ENCODE data around the gene PHLDA3.
"Not testable (repeated sequence)": the region's sequence is repeated elsewhere in the genome, so short reads cannot be mapped to it uniquely, and the experiment has no call there.

The PHLDA3 gene

DNA sequence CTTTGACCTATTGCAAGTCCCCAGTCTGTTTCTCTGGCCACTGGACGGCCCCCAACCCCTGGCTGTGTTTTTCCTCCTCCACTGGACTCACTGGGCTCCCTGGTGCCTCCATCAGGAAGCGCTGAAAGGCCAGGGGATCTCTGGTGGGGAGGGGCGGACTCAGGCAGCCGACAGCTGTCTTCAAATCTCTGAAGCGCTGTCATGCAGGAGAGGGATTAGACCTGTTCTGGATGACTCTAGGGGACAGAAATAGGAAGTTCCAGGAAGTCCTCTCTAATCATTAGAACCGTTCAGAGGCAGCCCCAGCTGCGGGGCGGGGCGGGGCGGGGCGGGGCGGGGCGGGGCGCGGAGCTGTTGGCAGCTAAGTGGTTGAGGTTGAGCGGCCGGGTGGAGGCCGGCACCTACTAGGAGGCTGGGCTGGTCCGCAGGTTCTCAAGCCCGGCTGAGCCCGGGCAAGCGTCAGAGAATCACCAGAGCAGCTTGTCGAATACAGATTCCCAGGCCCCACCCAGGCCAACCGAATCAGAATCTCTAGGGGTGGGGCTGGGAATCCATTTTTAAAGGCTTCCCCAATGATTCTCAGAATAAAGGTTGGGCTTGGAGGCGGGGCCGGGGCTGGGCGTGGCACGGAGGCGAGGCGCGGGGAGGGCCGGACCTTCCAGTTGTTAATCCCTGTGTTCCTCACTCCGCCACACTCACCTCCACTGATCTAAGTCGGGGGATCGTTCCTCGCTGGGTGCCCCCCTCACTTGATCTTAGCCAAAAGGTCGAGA is 11.4 kb upstream of the PHLDA3 start:
- Histone ChIP-seq H3K27me3 (ENCODE audit: control insufficient read depth in 1 of 2, insufficient read depth in 1 of 2, low read length in 2 of 2) (no peaks in the 10 kb centered on the region), H3K4ac (ENCODE audit: low read depth in 1 of 2, low read length in 2 of 2) (no peak overlapping the region), H3K79me1 (replicated peaks; ENCODE audit: low read length, poor library complexity, severe bottlenecking) (no peaks in the 10 kb centered on the region), H3K23ac (ENCODE audit: low read length in 2 of 2) (no peak overlapping the region), H3K4me2 (ENCODE audit: low read length, poor library complexity, severe bottlenecking) (peak overlapping the region; percentile 58), H3K18ac (ENCODE audit: low read depth in 1 of 2, low read length in 2 of 2) (peak overlapping the region in 1 of 2 experiments; percentile 41), H2BK120ac (ENCODE audit: low read depth, low read length) (no peak overlapping the region), H3K9ac (ENCODE audit: low read length) (peak overlapping the region; percentile 80), H3K36me3 (ENCODE audit: control insufficient read depth in 1 of 2, insufficient read depth in 2 of 2, low read depth in 1 of 2, low read length in 2 of 2) (peaks cover 0 to 22% of the 10 kb centered on the region in 2 experiments), H3K27ac (ENCODE audit: low read length, poor library complexity, severe bottlenecking) (no peak overlapping the region), H2BK15ac (ENCODE audit: low read depth, poor library complexity, severe bottlenecking) (no peak overlapping the region), H4K91ac (ENCODE audit: low read length) (no peak overlapping the region), H3K9me3 (ENCODE audit: control insufficient read depth, low read length) (no peaks in the 10 kb centered on the region), H3K4me1 (ENCODE audit: control insufficient read depth, insufficient read depth, low read depth, low read length) (peaks cover 25% of the 10 kb centered on the region), H2BK5ac (ENCODE audit: low read depth, low read length, poor library complexity, severe bottlenecking) (no peak overlapping the region), H2AFZ (ENCODE audit: low read depth, low read length) (no peak overlapping the region), H3K4me3 (ENCODE audit: insufficient read depth in 1 of 2, low read depth in 1 of 2, low read length in 2 of 2) (peak overlapping the region in 1 of 2 experiments; percentile 67), H3K14ac (ENCODE audit: low read length in 2 of 2) (no peak overlapping the region), H2AK5ac (ENCODE audit: low read length, severe bottlenecking) (no peak overlapping the region), H2BK12ac (ENCODE audit: low read length in 2 of 2) (peak overlapping the region; percentile 18 to 32), H4K8ac (ENCODE audit: low read length) (no peak overlapping the region)
- DNase-seq, result no peak
- 4% methylated on average over 31 of the region's 37 CpGs for WGBS

DNA sequence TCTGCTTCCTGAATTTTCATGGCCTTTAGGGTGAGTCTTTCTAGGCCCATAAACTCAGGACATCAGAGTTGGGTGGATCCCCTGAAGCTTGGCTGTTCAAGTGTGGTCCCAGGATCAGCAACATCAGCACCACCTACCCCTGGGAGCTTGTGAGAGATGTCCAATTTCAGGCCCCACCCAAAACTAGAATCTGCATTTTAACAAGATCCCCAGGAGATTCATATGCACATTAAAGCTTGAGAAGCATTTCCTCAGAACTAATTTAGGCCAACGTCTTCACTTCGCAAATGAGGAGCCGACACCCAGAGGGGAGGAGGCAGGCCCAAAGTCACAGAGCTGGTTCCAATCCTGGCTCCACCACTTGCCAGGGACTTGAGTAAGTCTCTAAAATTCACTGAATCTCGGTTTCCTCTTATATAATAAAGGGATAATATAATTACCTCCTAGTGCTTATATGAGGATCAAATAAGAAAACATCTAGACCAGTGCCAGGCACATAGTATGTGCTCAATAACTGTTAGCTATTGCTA is 10.3 kb upstream of the PHLDA3 start:
- Histone ChIP-seq H3K4me1 (ENCODE audit: control insufficient read depth, insufficient read depth, low read depth, low read length) (peaks cover 26% of the 10 kb centered on the region), H3K9ac (ENCODE audit: low read length) (no peak overlapping the region), H3K14ac (ENCODE audit: low read length in 2 of 2) (no peak overlapping the region), H2BK5ac (ENCODE audit: low read depth, low read length, poor library complexity, severe bottlenecking) (no peak overlapping the region), H3K27me3 (ENCODE audit: control insufficient read depth in 1 of 2, insufficient read depth in 1 of 2, low read length in 2 of 2) (no peaks in the 10 kb centered on the region), H4K8ac (ENCODE audit: low read length) (no peak overlapping the region), H2AFZ (ENCODE audit: low read depth, low read length) (no peak overlapping the region), H3K36me3 (ENCODE audit: control insufficient read depth in 1 of 2, insufficient read depth in 2 of 2, low read depth in 1 of 2, low read length in 2 of 2) (peaks cover 0 to 11% of the 10 kb centered on the region in 2 experiments), H2BK120ac (ENCODE audit: low read depth, low read length) (no peak overlapping the region), H3K4me3 (ENCODE audit: insufficient read depth in 1 of 2, low read depth in 1 of 2, low read length in 2 of 2) (no peak overlapping the region), H3K4me2 (ENCODE audit: low read length, poor library complexity, severe bottlenecking) (no peak overlapping the region), H3K4ac (ENCODE audit: low read depth in 1 of 2, low read length in 2 of 2) (no peak overlapping the region), H3K27ac (ENCODE audit: low read length, poor library complexity, severe bottlenecking) (no peak overlapping the region), H3K23ac (ENCODE audit: low read length in 2 of 2) (no peak overlapping the region), H4K91ac (ENCODE audit: low read length) (no peak overlapping the region), H3K79me1 (replicated peaks; ENCODE audit: low read length, poor library complexity, severe bottlenecking) (no peaks in the 10 kb centered on the region), H3K9me3 (ENCODE audit: control insufficient read depth, low read length) (no peaks in the 10 kb centered on the region), H3K18ac (ENCODE audit: low read depth in 1 of 2, low read length in 2 of 2) (no peak overlapping the region), H2BK12ac (ENCODE audit: low read length in 2 of 2) (no peak overlapping the region), H2AK5ac (ENCODE audit: low read length, severe bottlenecking) (no peak overlapping the region), H2BK15ac (ENCODE audit: low read depth, poor library complexity, severe bottlenecking) (no peak overlapping the region)
- DNase-seq, result no peak
- WGBS, result 94% methylated on average over 3 of the region's 4 CpGs

DNA sequence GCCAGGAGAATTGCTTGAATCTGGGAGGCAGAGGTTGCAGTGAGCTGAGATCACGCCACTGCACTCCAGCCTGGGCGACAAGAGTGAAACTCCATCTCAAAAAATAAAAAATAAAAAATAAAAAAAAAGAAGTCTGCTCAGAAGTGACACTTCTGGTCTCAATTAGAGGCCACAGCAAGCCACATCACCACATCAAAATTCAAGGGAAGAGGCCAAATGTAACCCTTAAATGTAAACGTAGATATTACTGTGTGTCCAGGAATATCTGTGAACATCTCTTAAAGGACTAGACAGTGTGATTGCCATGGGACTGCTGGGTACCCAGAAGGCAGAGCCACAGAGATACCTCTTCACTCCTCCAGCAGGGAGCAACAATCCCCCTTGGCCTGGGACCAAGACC is 9.7 kb upstream of the PHLDA3 start:
- H3K4me3 ChIP-seq (ENCODE audit: insufficient read depth in 1 of 2, low read depth in 1 of 2, low read length in 2 of 2); H3K27me3 ChIP-seq (ENCODE audit: control insufficient read depth in 1 of 2, insufficient read depth in 1 of 2, low read length in 2 of 2); H2BK120ac ChIP-seq (ENCODE audit: low read depth, low read length); H3K79me1 ChIP-seq (replicated peaks; ENCODE audit: low read length, poor library complexity, severe bottlenecking); H3K23ac ChIP-seq (ENCODE audit: low read length in 2 of 2); H3K18ac ChIP-seq (ENCODE audit: low read depth in 1 of 2, low read length in 2 of 2); DNase-seq; H3K9ac ChIP-seq (ENCODE audit: low read length); H2BK5ac ChIP-seq (ENCODE audit: low read depth, low read length, poor library complexity, severe bottlenecking); H3K9me3 ChIP-seq (ENCODE audit: control insufficient read depth, low read length); H3K4ac ChIP-seq (ENCODE audit: low read depth in 1 of 2, low read length in 2 of 2); H2BK12ac ChIP-seq (ENCODE audit: low read length in 2 of 2); H3K36me3 ChIP-seq (ENCODE audit: control insufficient read depth in 1 of 2, insufficient read depth in 2 of 2, low read depth in 1 of 2, low read length in 2 of 2); H3K14ac ChIP-seq (ENCODE audit: low read length in 2 of 2); H3K4me2 ChIP-seq (ENCODE audit: low read length, poor library complexity, severe bottlenecking); H4K91ac ChIP-seq (ENCODE audit: low read length); H4K8ac ChIP-seq (ENCODE audit: low read length); H2AK5ac ChIP-seq (ENCODE audit: low read length, severe bottlenecking); H3K27ac ChIP-seq (ENCODE audit: low read length, poor library complexity, severe bottlenecking); H2BK15ac ChIP-seq (ENCODE audit: low read depth, poor library complexity, severe bottlenecking); H2AFZ ChIP-seq (ENCODE audit: low read depth, low read length): not testable (repeated sequence)
- peaks cover 26% of the 10 kb centered on the region for H3K4me1 ChIP-seq (ENCODE audit: control insufficient read depth, insufficient read depth, low read depth, low read length)
- 100% methylated on average over 2 of the region's 3 CpGs for WGBS

DNA sequence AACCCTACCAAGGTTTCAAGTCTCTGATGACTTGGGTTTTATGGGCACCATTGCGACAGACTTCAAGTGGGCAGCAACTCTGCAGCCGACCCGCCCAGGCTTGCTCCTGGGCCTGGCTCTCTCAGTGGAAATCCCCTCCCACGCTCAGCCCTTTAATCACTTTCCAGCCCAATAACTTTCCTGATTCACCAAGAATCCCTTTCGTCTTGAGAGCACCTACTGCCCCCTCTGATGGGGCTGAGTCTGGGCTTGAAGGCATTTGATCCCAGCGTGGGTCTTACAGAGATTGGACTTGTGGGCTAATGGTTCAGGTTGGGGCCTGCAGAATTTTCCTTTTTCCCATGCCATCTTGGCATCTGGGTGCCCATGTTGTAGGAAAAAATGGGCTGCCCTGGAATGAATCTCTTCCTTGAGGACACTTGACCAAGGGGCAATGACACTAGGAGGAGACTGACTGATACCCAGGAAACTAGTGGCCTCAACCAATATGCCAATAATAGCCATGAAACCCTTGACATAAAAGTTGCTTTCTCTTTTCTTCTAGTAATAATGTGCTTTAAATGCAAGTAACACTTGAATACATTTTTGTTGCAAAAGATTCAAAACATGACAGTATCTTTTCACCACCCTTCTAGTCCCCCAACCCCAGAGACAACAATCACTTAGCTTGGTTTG is 7.8 kb upstream of the PHLDA3 start:
- no peak overlapping the region for H2BK15ac ChIP-seq (ENCODE audit: low read depth, poor library complexity, severe bottlenecking)
- no peak overlapping the region for H3K4me2 ChIP-seq (ENCODE audit: low read length, poor library complexity, severe bottlenecking)
- peak overlapping the region; percentile 13 for H2BK120ac ChIP-seq (ENCODE audit: low read depth, low read length)
- H2BK5ac ChIP-seq (ENCODE audit: low read depth, low read length, poor library complexity, severe bottlenecking), result no peak overlapping the region
- peak; percentile 46 for DNase-seq
- WGBS, result 83% methylated on average over 6 of the region's 6 CpGs
- H3K27ac ChIP-seq (ENCODE audit: low read length, poor library complexity, severe bottlenecking), result no peak overlapping the region
- H3K4ac ChIP-seq (ENCODE audit: low read depth in 1 of 2, low read length in 2 of 2), result no peak overlapping the region
- no peak overlapping the region for H4K8ac ChIP-seq (ENCODE audit: low read length)
- H3K36me3 ChIP-seq (ENCODE audit: control insufficient read depth in 1 of 2, insufficient read depth in 2 of 2, low read depth in 1 of 2, low read length in 2 of 2), result no peaks in the 10 kb centered on the region
- no peak overlapping the region for H3K18ac ChIP-seq (ENCODE audit: low read depth in 1 of 2, low read length in 2 of 2)
- no peak overlapping the region for H2BK12ac ChIP-seq (ENCODE audit: low read length in 2 of 2)
- no peak overlapping the region for H3K14ac ChIP-seq (ENCODE audit: low read length in 2 of 2)
- no peak overlapping the region for H2AFZ ChIP-seq (ENCODE audit: low read depth, low read length)
- no peak overlapping the region for H2AK5ac ChIP-seq (ENCODE audit: low read length, severe bottlenecking)
- no peak overlapping the region for H3K4me3 ChIP-seq (ENCODE audit: insufficient read depth in 1 of 2, low read depth in 1 of 2, low read length in 2 of 2)
- no peak overlapping the region for H4K91ac ChIP-seq (ENCODE audit: low read length)
- no peaks in the 10 kb centered on the region for H3K9me3 ChIP-seq (ENCODE audit: control insufficient read depth, low read length)
- H3K79me1 ChIP-seq (replicated peaks; ENCODE audit: low read length, poor library complexity, severe bottlenecking), result no peaks in the 10 kb centered on the region
- H3K23ac ChIP-seq (ENCODE audit: low read length in 2 of 2), result no peak overlapping the region
- H3K27me3 ChIP-seq (ENCODE audit: control insufficient read depth in 1 of 2, insufficient read depth in 1 of 2, low read length in 2 of 2), result no peaks in the 10 kb centered on the region
- H3K4me1 ChIP-seq (ENCODE audit: control insufficient read depth, insufficient read depth, low read depth, low read length), result peaks cover 21% of the 10 kb centered on the region
- no peak overlapping the region for H3K9ac ChIP-seq (ENCODE audit: low read length)
